Measurements from ENCODE around the gene FRAS1.
"Not testable (repeated sequence)": the region's sequence is repeated elsewhere in the genome, so short reads cannot be mapped to it uniquely, and the experiment has no call there.

Gene FRAS1

GRCh38 chr4:78318126-78318525 is 261.0 kb downstream of the FRAS1 start:
- no peaks in the 10 kb centered on the region for H3K4me1 ChIP-seq (ENCODE audit: control insufficient read depth, insufficient read depth, low read length)
- no peak overlapping the region for H3K4me3 ChIP-seq (ENCODE audit: low read length)
- H3K9ac ChIP-seq (ENCODE audit: low read length) = no peak overlapping the region
- H3K27ac ChIP-seq (ENCODE audit: low read depth, low read length) = no peak overlapping the region
- H3K36me3 ChIP-seq (ENCODE audit: control insufficient read depth, insufficient read depth, low read length) = no peaks in the 10 kb centered on the region
- H3K27me3 ChIP-seq (ENCODE audit: control insufficient read depth, insufficient read depth, low read length) = no peaks in the 10 kb centered on the region

- no peak overlapping the region for H3K4me3 ChIP-seq (ENCODE audit: low read length)
- H3K36me3 ChIP-seq (ENCODE audit: control insufficient read depth, insufficient read depth, low read length) = no peaks in the 10 kb centered on the region
- H3K9ac ChIP-seq (ENCODE audit: low read length) = no peak overlapping the region
- no peaks in the 10 kb centered on the region for H3K4me1 ChIP-seq (ENCODE audit: control insufficient read depth, insufficient read depth, low read length)
- no peaks in the 10 kb centered on the region for H3K27me3 ChIP-seq (ENCODE audit: control insufficient read depth, insufficient read depth, low read length)
- H3K27ac ChIP-seq (ENCODE audit: low read depth, low read length) = no peak overlapping the region
These were observed 263.3 kb downstream of the FRAS1 start for GRCh38 chr4:78320349-78320935.

DNA sequence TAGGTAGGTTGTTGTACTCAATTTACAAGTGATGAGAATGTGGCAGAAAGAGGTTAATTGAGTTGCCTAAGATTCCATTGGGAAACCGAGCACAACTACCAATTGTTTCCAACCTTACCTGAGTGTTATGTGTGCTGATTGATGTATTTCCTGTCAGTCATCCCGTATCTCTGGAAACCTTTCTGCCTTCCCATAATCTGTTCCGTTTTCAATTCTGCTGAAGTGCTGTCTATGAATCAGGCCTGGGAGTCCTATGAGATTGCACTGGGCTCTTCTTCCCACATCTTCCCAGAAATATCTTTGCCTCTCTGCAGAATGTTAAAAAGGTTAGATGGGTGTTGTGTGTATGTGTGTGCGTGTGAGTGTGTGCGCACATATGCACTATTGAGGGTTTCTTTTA is 264.9 kb downstream of the FRAS1 start:
- no peaks in the 10 kb centered on the region for H3K4me1 ChIP-seq (ENCODE audit: control insufficient read depth, insufficient read depth, low read length)
- H3K4me3 ChIP-seq (ENCODE audit: low read length) = no peak overlapping the region
- no peaks in the 10 kb centered on the region for H3K36me3 ChIP-seq (ENCODE audit: control insufficient read depth, insufficient read depth, low read length)
- H3K27ac ChIP-seq (ENCODE audit: low read depth, low read length) = no peak overlapping the region
- no peaks in the 10 kb centered on the region for H3K27me3 ChIP-seq (ENCODE audit: control insufficient read depth, insufficient read depth, low read length)
- H3K9ac ChIP-seq (ENCODE audit: low read length) = no peak overlapping the region

DNA sequence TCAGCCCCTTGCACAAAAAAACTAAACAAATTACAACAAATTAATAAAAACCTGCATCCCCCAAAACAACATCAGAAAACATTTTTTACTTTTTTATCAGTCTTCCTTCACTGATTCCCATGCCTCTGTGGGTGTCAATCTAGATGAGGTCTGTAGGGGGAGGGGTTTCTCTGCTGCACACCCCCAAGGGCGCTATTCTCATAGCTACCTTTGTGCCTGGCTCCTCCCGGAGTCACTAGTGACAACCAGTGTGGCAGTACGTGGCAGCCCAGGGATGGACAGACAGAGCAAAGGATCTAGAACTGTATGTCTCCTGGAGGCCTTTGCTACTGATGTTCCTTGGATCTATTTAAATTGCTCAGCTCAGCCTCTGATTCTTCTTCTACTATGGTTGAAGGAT is 266.3 kb downstream of the FRAS1 start:
- no peaks in the 10 kb centered on the region for H3K4me1 ChIP-seq (ENCODE audit: control insufficient read depth, insufficient read depth, low read length)
- no peaks in the 10 kb centered on the region for H3K27me3 ChIP-seq (ENCODE audit: control insufficient read depth, insufficient read depth, low read length)
- H3K9ac ChIP-seq (ENCODE audit: low read length) = no peak overlapping the region
- no peak overlapping the region for H3K4me3 ChIP-seq (ENCODE audit: low read length)
- no peak overlapping the region for H3K27ac ChIP-seq (ENCODE audit: low read depth, low read length)
- H3K36me3 ChIP-seq (ENCODE audit: control insufficient read depth, insufficient read depth, low read length) = no peaks in the 10 kb centered on the region

- H3K36me3 ChIP-seq (ENCODE audit: control insufficient read depth, insufficient read depth, low read length) = no peaks in the 10 kb centered on the region
- no peaks in the 10 kb centered on the region for H3K27me3 ChIP-seq (ENCODE audit: control insufficient read depth, insufficient read depth, low read length)
- no peaks in the 10 kb centered on the region for H3K4me1 ChIP-seq (ENCODE audit: control insufficient read depth, insufficient read depth, low read length)
- no peak overlapping the region for H3K4me3 ChIP-seq (ENCODE audit: low read length)
- no peak overlapping the region for H3K9ac ChIP-seq (ENCODE audit: low read length)
- no peak overlapping the region for H3K27ac ChIP-seq (ENCODE audit: low read depth, low read length)
These were observed 267.5 kb downstream of the FRAS1 start for GRCh38 chr4:78324625-78325024.

- no peaks in the 10 kb centered on the region for H3K27me3 ChIP-seq (ENCODE audit: control insufficient read depth, insufficient read depth, low read length)
- H3K27ac ChIP-seq (ENCODE audit: low read depth, low read length) = no peak overlapping the region
These were observed 268.4 kb downstream of the FRAS1 start for GRCh38 chr4:78325271-78326157.

GRCh38 chr4:78328591-78328990 is 271.5 kb downstream of the FRAS1 start:
- not testable (repeated sequence) for H3K27me3 ChIP-seq (ENCODE audit: control insufficient read depth, insufficient read depth, low read length); H3K27ac ChIP-seq (ENCODE audit: low read depth, low read length); H3K4me1 ChIP-seq (ENCODE audit: control insufficient read depth, insufficient read depth, low read length); H3K36me3 ChIP-seq (ENCODE audit: control insufficient read depth, insufficient read depth, low read length); H3K4me3 ChIP-seq (ENCODE audit: low read length); H3K9ac ChIP-seq (ENCODE audit: low read length)

More at GRCh38 chr4:78325271-78326157, 268.4 kb downstream of the FRAS1 start:
- H3K9ac ChIP-seq (ENCODE audit: low read length) = no peak overlapping the region
- H3K4me1 ChIP-seq (ENCODE audit: control insufficient read depth, insufficient read depth, low read length) = no peaks in the 10 kb centered on the region
- H3K4me3 ChIP-seq (ENCODE audit: low read length) = no peak overlapping the region
- H3K36me3 ChIP-seq (ENCODE audit: control insufficient read depth, insufficient read depth, low read length) = no peaks in the 10 kb centered on the region

- Histone ChIP-seq H3K27ac (ENCODE audit: low read depth, low read length) (no peak overlapping the region), H3K9ac (ENCODE audit: low read length) (no peak overlapping the region), H3K36me3 (ENCODE audit: control insufficient read depth, insufficient read depth, low read length) (no peaks in the 10 kb centered on the region), H3K4me3 (ENCODE audit: low read length) (no peak overlapping the region), H3K4me1 (ENCODE audit: control insufficient read depth, insufficient read depth, low read length) (no peaks in the 10 kb centered on the region), H3K27me3 (ENCODE audit: control insufficient read depth, insufficient read depth, low read length) (no peaks in the 10 kb centered on the region)
These were observed 274.1 kb downstream of the FRAS1 start for GRCh38 chr4:78331186-78331585.

DNA sequence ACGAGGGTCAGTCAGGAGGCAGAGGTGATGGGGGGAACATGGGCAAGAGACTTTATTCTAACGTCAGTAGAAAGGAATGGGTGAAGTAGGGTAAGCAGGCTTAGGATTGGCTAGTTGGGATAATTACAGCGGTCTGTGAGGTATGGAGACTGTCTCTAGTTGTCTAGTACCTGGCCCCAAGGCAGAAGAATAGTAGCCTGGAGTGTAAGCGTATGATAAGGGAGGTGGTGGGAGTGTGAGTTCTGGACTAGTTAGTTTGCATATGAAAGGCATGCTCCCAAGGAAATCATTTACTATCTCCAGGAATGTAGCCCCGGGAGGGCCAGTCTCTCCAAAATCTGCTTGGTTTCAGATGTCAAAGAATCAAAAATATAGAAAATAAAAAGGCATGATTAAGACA is 274.8 kb downstream of the FRAS1 start:
- Histone ChIP-seq H3K27me3 (ENCODE audit: control insufficient read depth, insufficient read depth, low read length) (no peaks in the 10 kb centered on the region), H3K36me3 (ENCODE audit: control insufficient read depth, insufficient read depth, low read length) (no peaks in the 10 kb centered on the region), H3K9ac (ENCODE audit: low read length) (no peak overlapping the region), H3K4me3 (ENCODE audit: low read length) (no peak overlapping the region), H3K27ac (ENCODE audit: low read depth, low read length) (no peak overlapping the region), H3K4me1 (ENCODE audit: control insufficient read depth, insufficient read depth, low read length) (no peaks in the 10 kb centered on the region)

DNA sequence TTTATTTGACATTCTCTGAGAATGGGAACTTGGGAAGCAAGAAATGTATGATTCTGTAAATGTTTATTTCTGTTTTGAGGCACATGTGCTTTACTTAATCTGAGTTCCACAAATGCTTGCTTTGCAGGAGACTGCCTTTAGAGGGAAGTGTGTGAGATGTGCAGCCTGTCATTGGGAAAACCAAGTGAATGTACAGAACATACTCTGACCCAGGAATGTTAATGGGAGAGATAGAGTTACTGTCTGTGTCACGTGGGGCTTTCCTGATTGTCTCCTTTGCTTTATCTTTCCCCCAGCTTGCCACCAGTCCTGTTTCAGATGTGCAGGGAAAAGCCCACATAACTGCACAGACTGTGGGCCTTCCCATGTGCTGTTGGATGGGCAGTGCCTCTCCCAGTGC is 275.9 kb downstream of the FRAS1 start:
- H3K36me3 ChIP-seq (ENCODE audit: control insufficient read depth, insufficient read depth, low read length) = no peaks in the 10 kb centered on the region

GRCh38 chr4:78336093-78336943 is 279.2 kb downstream of the FRAS1 start:
- Histone ChIP-seq H3K4me3 (ENCODE audit: low read length) (no peak overlapping the region), H3K36me3 (ENCODE audit: control insufficient read depth, insufficient read depth, low read length) (no peaks in the 10 kb centered on the region), H3K27me3 (ENCODE audit: control insufficient read depth, insufficient read depth, low read length) (no peaks in the 10 kb centered on the region), H3K27ac (ENCODE audit: low read depth, low read length) (no peak overlapping the region), H3K9ac (ENCODE audit: low read length) (no peak overlapping the region), H3K4me1 (ENCODE audit: control insufficient read depth, insufficient read depth, low read length) (no peaks in the 10 kb centered on the region)

More for the DNA sequence above, 275.9 kb downstream of the FRAS1 start:
- no peaks in the 10 kb centered on the region for H3K27me3 ChIP-seq (ENCODE audit: control insufficient read depth, insufficient read depth, low read length)
- H3K4me1 ChIP-seq (ENCODE audit: control insufficient read depth, insufficient read depth, low read length) = no peaks in the 10 kb centered on the region
- H3K27ac ChIP-seq (ENCODE audit: low read depth, low read length) = no peak overlapping the region
- no peak overlapping the region for H3K9ac ChIP-seq (ENCODE audit: low read length)
- H3K4me3 ChIP-seq (ENCODE audit: low read length) = no peak overlapping the region

DNA sequence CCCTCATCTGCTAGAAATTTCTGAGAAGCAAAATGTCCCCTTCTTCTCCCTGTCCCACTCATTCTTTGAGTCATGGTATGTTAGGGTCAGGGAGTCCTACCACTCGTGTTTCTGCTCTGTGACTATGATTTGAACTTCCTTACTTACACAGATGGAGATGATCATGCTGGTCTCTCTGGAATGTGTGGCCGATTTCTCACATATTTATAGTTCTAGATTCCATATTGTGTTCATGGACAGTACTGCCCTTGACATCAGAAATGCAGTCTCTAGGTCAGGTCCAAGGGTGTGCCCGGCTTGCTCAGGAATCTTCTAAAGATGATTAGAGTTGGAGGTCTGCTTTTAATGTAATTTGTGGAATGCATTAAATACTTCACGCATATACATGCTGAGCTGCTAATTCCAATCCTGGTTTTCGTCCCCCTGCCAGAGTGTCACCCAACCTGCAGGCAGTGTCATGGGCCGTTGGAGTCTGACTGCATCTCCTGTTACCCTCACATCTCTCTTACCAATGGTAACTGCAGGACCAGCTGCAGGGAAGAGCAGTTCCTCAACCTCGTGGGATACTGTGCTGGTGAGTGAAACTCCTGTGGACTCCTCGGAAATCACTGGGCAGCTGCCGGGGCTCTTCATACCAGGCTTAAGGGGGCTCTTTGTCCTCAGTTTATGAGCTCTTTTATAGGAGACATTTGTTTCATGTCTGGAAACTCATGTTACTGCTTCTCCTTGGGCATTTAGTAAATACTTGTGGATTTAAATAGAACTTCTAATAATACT is 280.3 kb downstream of the FRAS1 start:
- Histone ChIP-seq H3K27ac (ENCODE audit: low read depth, low read length) (no peak overlapping the region), H3K4me1 (ENCODE audit: control insufficient read depth, insufficient read depth, low read length) (no peaks in the 10 kb centered on the region), H3K9ac (ENCODE audit: low read length) (no peak overlapping the region), H3K4me3 (ENCODE audit: low read length) (no peak overlapping the region), H3K27me3 (ENCODE audit: control insufficient read depth, insufficient read depth, low read length) (no peaks in the 10 kb centered on the region), H3K36me3 (ENCODE audit: control insufficient read depth, insufficient read depth, low read length) (no peaks in the 10 kb centered on the region)
